Panc1 (cell line): ENCODE data around the gene STAB2.

ENCODE experiments used
- POLR2AphosphoS5 ChIP-seq: IDR thresholded peaks from 2 replicates; pipeline ENCODE4 v1.6.1; 2012; ENCODE audit warnings: mild to moderate bottlenecking, low read depth, low read length, moderate library complexity
- REST ChIP-seq, 2 experiments: IDR thresholded peaks; 2 replicates each; pipeline ENCODE4 v1.6.1; 2011 to 2012; ENCODE audit warnings: low read depth in 2 of 2, control low read depth in 1 of 2, low read length in 1 of 2, mild to moderate bottlenecking in 1 of 2, moderate library complexity in 1 of 2; ENCODE audit not compliant: insufficient read depth in 1 of 2

GRCh38 chr12:103573185-103573584 is 13.9 kb upstream of the STAB2 start:
- TF ChIP-seq POLR2AphosphoS5 (no peak), REST (IDR thresholded peaks at IDR 0.05; ENCODE audit: insufficient read depth in 1 of 2, low read depth in 2 of 2, low read length in 1 of 2) (no peak)
